AG09309 (cell line): ENCODE data around the gene PBX2.

Source experiments
- DNase-seq: peaks from one replicate; pipeline ENCODE4 v3.0.0-alpha.2; 2010; ENCODE audit warnings: low read depth
- H3K4me3 ChIP-seq: 2 replicates; pipeline ENCODE4 v1.5.1; 2011; ENCODE audit warnings: mild to moderate bottlenecking, low read depth, low read length, moderate library complexity; ENCODE audit not compliant: control insufficient read depth
- TF ChIP-seq, protein P1 (sequence below): IDR thresholded peaks from 2 replicates; pipeline ENCODE4 v1.5.1; 2011; ENCODE audit warnings: mild to moderate bottlenecking, low read depth, low read length, inconsistent platforms; ENCODE audit not compliant: insufficient read depth, control insufficient read depth; ENCODE audit errors: missing control alignments

Gene PBX2

DNA sequence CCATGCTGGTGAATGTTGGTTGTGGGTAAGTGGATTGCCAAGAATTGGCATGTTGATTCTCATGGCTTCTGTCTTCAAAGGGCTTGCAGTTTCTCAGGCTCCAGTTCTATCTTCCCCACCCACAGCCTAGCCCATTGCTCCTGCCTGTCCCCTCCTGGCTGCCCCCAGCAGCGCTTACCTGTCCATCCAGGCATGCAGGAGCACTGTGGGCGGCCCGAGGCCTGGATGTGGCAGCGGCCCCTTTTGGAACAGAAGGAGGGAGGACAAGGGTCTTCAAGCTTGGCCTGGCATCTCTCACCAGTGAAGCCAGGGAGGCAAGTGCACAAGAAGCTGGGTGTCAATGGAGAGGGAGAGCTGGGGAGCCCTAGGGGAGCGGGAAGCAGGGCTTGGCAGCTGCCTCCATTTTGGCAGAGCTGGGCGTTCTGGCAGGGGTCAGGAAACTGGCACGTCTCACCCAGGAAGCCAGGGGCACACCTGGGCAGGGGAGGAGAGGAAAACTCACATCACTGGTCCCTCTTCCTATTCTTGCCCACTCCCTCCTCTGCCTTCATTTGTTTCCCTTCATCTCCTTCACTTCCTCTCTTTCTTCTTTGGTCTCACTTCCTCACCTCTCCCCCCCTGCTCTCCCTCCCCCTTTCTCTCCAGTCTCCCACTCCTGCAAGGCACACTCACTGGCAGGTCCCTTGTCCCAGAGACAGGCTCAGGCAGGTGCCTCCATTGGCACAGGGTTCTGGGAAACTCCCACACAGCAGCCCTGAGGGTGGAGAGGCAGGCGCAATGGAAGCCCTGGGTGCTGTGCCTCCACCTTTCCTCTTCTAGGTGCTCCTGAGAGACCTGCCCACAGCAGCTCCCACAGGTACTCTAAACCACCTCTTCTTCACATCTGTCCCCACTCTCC lies 32.6 kb upstream of the PBX2 start:
- TF ChIP-seq, protein P1, sequence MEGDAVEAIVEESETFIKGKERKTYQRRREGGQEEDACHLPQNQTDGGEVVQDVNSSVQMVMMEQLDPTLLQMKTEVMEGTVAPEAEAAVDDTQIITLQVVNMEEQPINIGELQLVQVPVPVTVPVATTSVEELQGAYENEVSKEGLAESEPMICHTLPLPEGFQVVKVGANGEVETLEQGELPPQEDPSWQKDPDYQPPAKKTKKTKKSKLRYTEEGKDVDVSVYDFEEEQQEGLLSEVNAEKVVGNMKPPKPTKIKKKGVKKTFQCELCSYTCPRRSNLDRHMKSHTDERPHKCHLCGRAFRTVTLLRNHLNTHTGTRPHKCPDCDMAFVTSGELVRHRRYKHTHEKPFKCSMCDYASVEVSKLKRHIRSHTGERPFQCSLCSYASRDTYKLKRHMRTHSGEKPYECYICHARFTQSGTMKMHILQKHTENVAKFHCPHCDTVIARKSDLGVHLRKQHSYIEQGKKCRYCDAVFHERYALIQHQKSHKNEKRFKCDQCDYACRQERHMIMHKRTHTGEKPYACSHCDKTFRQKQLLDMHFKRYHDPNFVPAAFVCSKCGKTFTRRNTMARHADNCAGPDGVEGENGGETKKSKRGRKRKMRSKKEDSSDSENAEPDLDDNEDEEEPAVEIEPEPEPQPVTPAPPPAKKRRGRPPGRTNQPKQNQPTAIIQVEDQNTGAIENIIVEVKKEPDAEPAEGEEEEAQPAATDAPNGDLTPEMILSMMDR: no peak
- no peak overlapping the region for H3K4me3 ChIP-seq
- DNase-seq: no peak

GRCh38 chr6:32220021-32220420 lies 30.0 kb upstream of the PBX2 start:
- TF ChIP-seq, protein P1: no peak
- H3K4me3 ChIP-seq: no peak overlapping the region
- no peak for DNase-seq

DNA sequence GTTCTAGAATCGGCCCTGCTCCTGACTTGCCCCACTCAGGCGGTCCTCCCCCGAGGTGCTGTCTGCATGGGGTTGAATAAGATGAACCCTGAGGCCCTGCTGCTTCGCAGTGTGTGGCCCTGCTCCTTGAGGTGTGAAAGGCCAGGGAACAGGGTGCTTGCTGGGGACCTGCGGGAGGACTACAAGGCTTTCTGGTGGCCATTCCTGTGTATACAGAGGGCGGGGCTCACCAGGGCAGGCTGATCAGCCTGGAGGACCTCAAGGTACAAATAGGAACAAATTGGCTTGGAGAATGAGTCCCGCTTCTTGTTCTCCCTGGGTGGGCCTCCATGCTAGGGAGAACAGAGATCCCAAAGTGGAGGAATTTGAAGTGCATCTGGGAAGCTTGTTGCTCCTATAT lies 28.2 kb upstream of the PBX2 start:
- DNase-seq: no peak
- TF ChIP-seq, protein P1: no peak
- H3K4me3 ChIP-seq: no peak overlapping the region

DNA sequence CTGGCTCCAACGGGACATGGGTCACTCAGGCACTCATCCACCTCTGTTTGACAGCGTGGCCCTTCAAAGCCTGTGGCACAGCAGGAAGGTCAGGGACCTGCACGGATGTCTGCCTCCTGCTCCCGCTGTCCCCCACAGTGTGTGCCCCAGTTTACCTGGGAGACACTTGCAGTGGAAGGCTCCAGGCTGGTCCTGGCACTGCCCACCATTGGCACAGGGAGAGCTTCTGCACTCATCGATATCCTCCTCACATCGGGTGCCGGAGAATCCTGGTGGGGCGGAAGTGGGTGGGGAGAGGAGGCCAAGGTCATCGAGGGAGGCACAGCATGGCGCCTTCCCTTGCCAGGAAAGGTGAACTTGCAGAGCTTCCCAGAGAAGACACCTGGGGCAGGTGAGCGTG lies 27.0 kb upstream of the PBX2 start:
- TF ChIP-seq, protein P1: no peak
- no peak for DNase-seq

GRCh38 chr6:32216285-32216684 lies 26.3 kb upstream of the PBX2 start:
- TF ChIP-seq, protein P1: no peak
- no peak for DNase-seq
- no peak overlapping the region for H3K4me3 ChIP-seq

More for the DNA sequence above, 27.0 kb upstream of the PBX2 start:
- H3K4me3 ChIP-seq: no peak overlapping the region

DNA sequence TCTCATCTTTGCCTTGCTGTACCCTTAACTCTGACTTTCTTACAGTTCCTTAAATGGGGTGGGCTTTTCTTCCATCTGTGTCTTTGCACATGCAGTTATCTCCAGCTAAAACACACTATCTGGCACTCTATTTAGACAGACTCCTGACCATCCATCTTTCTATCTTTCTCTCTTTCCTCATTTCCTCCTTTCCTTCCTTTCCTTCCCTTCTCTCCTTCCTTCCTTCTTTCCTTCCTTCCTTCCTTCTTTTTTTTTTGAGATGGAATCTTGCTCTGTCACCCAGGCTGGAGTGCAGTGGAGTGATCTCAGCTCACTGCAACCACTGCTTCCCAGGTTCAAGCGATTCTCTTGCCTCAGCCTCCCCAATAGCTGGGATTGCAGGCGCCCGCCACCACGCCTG lies 25.6 kb upstream of the PBX2 start:
- no peak for DNase-seq
- H3K4me3 ChIP-seq: no peak overlapping the region
- TF ChIP-seq, protein P1: no peak
